HG02759 (cell line): ENCODE data around the gene RIPOR3.
"Not testable (repeated sequence)": the region's sequence is repeated elsewhere in the genome, so short reads cannot be mapped to it uniquely, and the experiment has no call there.

ENCODE experiments used
- ATAC-seq: cut with Tn5 transposase; IDR thresholded peaks from one replicate; pipeline ENCODE4 v1.9.1; 2021; ENCODE audit warnings: mild to moderate bottlenecking, moderate library complexity; ENCODE audit not compliant: unreplicated experiment

RIPOR3 gene

DNA sequence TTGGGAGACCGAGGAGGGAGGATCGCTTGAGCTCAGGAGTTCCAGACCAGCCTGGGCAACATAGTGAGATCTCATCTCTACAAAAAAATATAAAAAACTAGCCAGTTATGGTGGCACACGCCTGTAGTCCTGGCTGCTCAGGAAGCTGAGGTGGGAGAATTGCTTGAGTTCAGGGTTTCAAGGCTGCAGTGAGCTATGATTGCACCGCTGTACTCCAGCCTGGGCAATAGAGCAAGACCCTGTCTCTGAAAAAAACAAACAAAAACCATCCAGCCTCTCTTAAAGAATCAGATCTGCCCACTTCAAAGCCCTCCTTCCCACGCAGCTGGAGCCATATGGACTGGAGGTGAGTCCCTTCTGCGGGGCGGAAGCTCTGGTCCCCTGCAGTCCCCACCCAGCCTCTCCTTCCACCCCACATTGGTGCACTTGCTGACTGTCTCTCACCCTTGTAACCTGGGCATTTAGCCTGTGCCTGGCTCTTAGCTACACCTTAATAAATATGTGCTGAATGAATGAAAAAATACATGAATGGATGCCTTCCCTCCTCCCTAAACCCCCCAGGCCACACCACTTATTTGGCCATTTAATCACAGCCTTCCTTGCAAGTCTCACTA, 32.9 kb upstream of the RIPOR3 start:
- no peak for ATAC-seq

GRCh38 chr20:50723672-50724071, 32.3 kb upstream of the RIPOR3 start:
- no peak for ATAC-seq

DNA sequence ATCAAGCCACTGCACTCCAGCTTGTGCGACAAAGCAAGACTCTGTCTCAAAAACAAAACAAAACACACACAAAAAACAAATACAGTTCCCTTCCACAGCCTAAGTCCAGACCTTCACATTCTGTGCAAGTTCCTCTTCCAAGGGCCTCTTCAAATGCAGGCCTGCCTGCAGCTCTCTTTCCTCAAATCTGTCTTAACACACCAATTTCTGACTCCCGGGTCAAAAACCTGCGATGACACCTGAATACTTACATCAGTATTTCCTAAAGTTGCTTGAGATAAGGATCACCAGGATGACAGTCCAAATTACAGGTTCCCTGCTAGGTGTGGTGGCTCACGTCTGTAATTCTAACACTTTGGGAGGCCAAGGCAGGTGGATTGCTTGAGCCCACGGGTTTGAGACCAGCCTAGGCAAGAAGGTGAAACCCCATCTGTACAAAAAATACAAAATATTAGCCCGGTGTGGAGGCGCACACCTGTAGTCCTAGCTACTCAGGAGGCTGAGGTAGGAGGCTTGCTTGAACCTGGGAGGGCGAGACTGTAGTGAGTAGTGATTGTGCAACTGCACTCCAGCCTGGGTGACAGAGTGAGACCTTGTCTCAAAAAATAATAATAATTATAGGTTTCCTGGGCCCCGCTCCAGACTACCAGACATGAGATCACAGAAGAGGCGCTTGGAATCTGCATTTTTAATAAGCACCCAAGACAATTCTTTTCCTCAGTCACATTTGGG, 31.2 kb upstream of the RIPOR3 start:
- no peak for ATAC-seq

DNA sequence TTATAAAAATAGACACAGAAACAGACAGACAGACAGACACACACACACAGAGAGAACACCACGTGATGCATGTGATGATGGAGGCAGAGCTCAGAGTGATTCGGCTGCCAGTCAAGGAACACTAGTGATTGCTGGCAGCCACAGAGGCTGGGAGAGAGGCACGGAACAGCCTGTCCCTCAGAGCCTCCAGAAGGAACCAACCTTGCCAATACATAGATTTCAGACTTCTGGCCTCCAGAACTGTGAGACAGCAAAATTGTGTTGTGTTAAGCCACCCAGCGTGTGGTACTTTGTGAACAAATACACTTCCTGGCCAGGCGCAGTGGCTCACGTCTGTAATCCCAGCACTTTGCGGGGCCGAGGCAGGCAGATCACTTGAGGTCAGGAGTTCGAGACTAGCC, 30.5 kb upstream of the RIPOR3 start:
- no peak for ATAC-seq

DNA sequence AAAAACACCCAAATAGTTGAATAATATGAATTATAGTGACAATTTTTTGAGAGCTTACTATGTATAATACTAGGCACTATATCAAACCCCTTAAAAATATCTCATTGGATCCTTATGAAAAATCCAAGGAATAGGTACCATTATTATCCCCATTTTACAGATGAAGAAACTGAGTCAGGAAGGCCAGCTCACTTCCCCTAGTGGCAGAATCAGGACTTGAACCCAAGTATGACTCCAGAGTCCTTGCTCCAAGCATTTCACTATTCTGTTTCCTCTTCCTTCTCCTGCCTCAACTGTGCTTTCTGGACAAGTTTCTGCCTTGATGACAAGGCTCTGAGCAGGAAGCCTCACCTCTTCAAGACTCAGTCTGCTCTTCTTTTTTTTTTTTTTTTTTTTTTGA, 29.2 kb upstream of the RIPOR3 start:
- no peak for ATAC-seq

- no peak for ATAC-seq
Observed at GRCh38 chr20:50720026-50720425, 28.7 kb upstream of the RIPOR3 start.

DNA sequence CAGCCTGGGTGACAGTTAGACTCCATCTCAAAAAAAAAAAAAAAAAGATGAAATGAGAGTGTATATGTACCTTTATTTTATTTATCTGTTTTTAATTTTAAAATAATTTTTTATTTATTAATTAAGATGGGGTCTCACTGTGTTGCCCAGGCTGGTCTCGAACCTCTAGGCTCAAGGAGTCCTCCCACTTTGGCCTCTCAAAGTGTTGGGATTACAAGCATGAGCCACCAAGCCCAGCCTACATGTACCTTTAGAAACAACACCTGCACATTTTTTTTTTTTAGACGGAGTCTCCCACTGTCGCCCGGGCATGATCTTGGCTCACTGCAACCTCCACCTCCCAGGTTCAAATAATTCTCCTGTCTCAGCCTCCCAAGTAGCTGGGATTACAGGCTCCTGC, 28.0 kb upstream of the RIPOR3 start:
- no peak for ATAC-seq

DNA sequence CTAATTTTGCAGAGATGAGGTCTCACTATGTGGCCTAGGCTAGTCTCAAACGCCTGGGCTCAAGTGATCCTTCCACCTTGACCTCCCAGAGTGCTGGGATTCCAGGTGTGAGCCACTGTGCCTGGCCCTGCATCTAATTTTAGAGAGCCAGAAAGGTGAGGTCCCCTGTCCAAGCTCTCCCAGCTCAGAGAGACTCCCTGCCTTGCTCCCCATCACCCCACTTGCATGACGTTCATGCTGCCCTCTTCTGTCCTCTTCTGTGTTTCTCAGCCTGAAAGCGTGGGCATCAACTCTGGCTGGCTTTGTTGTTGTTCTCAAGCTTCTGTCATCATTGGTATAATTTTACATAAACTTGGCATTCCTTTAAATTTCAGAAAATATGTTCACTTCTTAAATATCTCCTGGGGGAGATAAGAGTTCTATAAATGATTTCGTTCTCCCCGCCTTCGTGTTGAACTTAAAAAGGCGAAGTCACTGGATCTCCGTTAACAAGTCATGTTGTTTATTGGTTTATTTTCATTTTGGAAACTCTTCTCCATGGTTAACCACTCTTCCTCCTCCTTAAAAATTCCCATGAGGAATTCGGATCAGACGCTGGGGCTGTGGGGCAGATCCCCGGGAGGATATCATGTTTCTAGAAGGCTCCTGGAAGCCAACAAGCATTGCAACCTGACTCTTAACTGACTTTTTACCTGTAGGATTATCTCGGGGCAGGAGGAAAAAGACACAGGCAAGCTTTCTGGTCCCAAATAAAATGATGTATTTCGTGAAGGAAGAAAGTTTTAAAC, 26.8 kb upstream of the RIPOR3 start:
- ATAC-seq, result no peak

GRCh38 chr20:50717312-50717711, 26.0 kb upstream of the RIPOR3 start:
- ATAC-seq, result no peak

- ATAC-seq, result no peak
Observed at GRCh38 chr20:50716518-50716917, 25.2 kb upstream of the RIPOR3 start.

DNA sequence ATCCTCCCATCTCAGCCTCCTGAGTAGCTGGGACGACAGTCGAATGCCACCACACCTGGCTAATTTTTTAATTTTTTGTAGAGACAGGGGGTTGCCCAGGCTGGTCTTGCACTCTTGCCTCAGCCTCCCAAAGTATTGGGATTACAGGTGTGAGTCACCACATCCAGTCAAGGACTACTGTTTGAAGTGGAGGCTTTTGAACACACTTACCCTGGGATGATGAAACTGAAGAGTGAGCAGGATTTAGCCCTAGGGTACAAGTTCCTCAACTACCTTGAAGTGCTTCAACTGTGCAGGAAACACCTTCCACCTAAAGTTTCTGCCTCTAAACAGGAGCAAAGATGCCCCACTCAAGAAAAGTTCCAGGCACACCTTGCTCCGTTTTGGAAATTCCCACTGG, 24.4 kb upstream of the RIPOR3 start:
- no peak for ATAC-seq

- not testable (repeated sequence) for ATAC-seq
Observed at GRCh38 chr20:50714426-50714825, 23.1 kb upstream of the RIPOR3 start.

- ATAC-seq, result no peak
Observed at GRCh38 chr20:50713657-50714101, 22.3 kb upstream of the RIPOR3 start.

DNA sequence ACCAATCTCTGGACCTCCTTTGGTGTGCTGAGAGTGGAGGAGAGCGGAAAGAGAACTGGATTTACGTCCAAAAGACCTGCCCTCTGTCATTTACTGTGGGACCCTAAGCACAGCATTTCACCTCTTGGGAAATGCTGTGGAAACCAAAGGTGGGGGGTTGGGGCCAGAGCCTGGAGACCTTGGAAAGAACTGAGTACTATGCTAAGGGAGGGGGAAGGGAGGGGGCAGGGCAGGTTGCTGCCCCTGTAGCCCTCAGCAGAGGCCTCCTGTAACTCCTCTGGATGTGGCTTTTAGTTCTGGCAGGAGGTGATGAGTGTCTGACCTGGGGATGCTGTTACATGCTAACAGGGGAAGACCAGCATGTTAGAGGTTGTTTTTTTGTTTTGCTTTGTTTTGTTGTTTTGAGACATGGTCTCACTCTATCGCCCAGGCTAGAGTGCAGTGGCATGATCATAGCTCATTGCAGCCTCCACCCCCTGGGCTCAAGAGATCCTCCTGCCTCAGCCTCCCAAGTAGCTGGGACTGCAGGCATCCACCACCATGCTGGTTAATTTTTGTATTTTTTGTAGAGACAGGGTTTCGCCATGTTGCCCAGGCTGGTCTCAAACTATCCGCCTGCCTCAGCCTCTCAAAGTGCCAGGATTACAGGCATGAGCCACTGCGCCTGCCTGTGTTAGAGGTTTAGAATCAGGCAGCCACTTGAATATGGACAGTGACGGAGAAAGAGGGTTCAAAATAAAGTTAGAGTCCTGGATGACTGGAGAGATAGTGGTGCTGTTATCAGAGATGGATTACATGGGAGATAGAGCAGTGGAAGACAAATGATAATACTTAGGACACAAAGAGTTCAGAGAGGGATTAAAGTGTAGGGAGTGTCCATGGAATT, 21.7 kb upstream of the RIPOR3 start:
- no peak for ATAC-seq

DNA sequence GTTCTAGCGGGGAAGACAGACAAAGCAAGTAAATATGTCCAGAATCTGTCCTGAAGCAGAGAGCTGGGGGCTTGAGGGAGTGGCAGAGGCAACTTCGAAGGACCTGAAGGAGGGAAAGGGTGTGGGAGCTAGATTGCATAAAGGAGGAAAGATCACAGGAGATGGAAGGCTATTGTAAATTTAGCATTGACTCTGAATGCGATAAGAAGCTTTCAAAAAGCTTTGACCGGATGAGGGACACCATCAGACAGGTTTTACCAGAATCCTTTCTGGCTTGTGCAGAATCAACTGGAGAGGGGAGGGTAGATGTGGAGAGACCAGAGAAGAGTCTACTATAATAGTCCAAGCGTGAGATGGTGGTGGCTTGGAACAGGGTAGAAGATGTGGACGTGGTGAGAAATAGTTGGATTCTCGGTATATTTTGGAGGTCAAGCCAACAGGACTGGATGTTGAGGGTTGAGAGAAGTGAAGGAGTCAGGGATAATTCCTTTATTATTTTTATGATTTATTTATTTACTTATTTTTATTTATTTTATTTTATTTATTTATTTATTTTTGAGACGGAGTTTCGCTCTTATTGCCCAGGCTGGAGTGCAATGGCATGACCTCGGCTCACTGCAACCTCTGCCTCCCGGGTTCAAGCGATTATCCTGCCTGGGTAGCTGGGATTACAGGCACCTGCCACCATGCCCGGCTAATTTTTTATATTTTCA, 19.9 kb upstream of the RIPOR3 start:
- ATAC-seq, result no peak

GRCh38 chr20:50710492-50711063, 19.2 kb upstream of the RIPOR3 start:
- ATAC-seq, result no peak

- no peak for ATAC-seq
Observed at GRCh38 chr20:50709636-50709973, 18.3 kb upstream of the RIPOR3 start.

DNA sequence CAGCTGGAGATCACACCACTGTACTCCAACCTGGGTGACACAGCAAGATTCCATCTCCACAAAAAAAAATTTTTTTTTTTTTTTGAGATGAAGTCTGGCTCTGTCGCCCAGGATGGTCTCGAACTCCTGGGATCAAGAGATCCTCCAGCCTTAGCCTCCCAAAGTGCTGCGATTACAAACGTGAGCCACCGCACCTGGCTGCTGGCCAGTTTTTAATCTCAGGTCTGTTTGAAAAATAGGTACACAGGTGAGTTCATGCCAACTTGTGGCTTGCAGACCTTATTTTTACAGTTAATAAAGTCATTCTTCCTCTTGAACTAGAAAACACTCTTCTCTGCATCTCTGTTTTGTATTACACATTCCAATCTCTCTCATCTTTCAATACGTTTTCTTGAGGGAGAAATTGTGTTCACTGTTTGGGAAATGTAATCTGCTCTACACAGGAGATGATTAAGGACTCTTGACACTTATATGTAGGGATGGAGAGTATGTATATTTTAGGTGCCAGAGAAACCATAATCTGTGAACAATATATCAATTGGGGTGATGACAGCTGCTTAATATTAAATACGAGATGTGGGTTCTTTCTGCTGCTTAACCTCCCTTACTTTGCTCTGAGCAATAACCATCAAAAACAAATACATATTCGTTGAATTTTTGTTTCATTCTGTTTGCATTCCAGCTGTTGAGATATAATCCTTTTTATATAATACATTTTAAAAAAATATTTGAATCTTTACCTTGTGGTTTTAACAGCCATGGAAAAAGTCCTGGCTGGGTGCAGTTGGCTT, 17.7 kb upstream of the RIPOR3 start:
- ATAC-seq, result no peak

DNA sequence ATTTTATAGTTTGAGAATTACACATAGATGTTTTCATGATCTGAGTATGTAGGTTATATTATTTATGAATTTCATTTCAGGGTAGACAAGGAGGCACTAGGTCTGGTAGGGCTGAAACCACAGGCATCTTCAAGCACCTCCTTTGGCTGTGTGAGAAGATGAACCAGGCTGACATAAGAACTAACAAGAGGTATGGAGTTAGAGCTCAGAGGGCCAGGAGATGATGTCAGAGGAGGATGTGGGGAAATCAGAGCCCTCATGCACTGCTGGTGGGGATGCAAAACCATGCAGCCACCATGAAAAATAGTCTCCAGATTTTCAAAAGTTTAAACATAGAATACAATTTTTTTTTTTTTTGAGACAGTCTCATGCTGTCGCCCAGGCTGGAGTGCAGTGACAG, 13.6 kb upstream of the RIPOR3 start:
- no peak for ATAC-seq
